HEK293T (cell line): ENCODE measurements around the gene CPHXL2.

Experiments used
- ARNT ChIP-seq: fragments of 450-650 bp; IDR thresholded peaks from 2 replicates; pipeline ENCODE4 v1.6.1; 2017; ENCODE audit warnings: mild to moderate bottlenecking
- ELF4 ChIP-seq: fragments of 450-650 bp; IDR thresholded peaks from 2 replicates; pipeline ENCODE4 v1.6.1; 2017; ENCODE audit warnings: antibody characterized with exemption
- FOXA1 ChIP-seq: fragments of 450-650 bp; IDR thresholded peaks from 2 replicates; pipeline ENCODE4 v1.6.1; 2016; ENCODE audit warnings: mild to moderate bottlenecking
- FOXM1 ChIP-seq: fragments of 450-650 bp; IDR thresholded peaks from 2 replicates; pipeline ENCODE4 v1.6.1; 2017; ENCODE audit warnings: mild to moderate bottlenecking, borderline replicate concordance
- ZNF384 ChIP-seq: fragments of 450-650 bp; IDR thresholded peaks from 2 replicates; pipeline ENCODE4 v1.6.1; 2016
- TF ChIP-seq, protein P1 (sequence below): fragments of 450-650 bp; IDR thresholded peaks from 2 replicates; pipeline ENCODE4 v1.6.1; 2016

DNA sequence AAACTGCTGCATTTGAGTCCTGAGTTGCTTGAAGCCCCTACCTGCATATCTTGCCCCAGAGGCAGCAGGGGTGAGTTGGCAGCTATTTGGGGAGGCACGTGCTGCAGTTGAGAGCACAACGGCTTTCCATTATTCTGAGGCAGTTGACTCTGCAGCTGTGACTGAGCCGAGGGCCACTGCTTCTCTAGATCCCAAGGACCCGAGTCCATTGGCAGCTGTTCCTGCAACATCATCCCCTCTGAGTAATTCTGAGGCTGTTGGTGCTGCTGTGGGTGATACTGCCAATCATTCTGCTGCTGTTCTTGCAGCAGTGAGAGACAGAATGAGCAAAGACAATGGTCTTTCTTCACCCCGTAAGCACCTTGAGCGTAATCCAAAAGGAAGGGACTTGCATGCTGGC, 16.5 kb downstream of the CPHXL2 start:
- TF ChIP-seq FOXA1 = no peak
- TF ChIP-seq ELF4 = no peak
- TF ChIP-seq, protein P1, sequence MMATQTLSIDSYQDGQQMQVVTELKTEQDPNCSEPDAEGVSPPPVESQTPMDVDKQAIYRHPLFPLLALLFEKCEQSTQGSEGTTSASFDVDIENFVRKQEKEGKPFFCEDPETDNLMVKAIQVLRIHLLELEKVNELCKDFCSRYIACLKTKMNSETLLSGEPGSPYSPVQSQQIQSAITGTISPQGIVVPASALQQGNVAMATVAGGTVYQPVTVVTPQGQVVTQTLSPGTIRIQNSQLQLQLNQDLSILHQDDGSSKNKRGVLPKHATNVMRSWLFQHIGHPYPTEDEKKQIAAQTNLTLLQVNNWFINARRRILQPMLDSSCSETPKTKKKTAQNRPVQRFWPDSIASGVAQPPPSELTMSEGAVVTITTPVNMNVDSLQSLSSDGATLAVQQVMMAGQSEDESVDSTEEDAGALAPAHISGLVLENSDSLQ = no peak
- no peak for TF ChIP-seq FOXM1
- TF ChIP-seq ZNF384 = no peak
- no peak for TF ChIP-seq ARNT
